BLaER1 treated with 17β-estradiol and CSF1 and Interleukin-3, amounts not matched to agents 10 nM and 100 nM (cell line): ENCODE results near the gene SPANXC.
"Not testable (repeated sequence)": the region's sequence is repeated elsewhere in the genome, so short reads cannot be mapped to it uniquely, and the experiment has no call there.

Experiments
- H3K27ac ChIP-seq, 11 experiments: shearing (Covaris generic); formaldehyde crosslinking; 2 replicates each; pipeline ENCODE4 v1.8.1; 2022
- H3K27me3 ChIP-seq, 11 experiments: shearing (Covaris generic); formaldehyde crosslinking; 2 replicates each; pipeline ENCODE4 v1.8.1; 2022
- H3K36me3 ChIP-seq, 11 experiments: shearing (Covaris generic); formaldehyde crosslinking; 2 replicates each; pipeline ENCODE4 v1.8.1; 2022
- H3K4me1 ChIP-seq, 10 experiments: shearing (Covaris generic); formaldehyde crosslinking; 2 replicates each; pipeline ENCODE4 v1.8.1; 2022
- H3K4me2 ChIP-seq, 11 experiments: shearing (Covaris generic); formaldehyde crosslinking; 2 replicates each; pipeline ENCODE4 v1.8.1; 2022
- H3K4me3 ChIP-seq, 10 experiments: shearing (Covaris generic); formaldehyde crosslinking; 2 replicates each; pipeline ENCODE4 v1.8.1; 2022
- H3K9ac ChIP-seq, 11 experiments: shearing (Covaris generic); formaldehyde crosslinking; 2 replicates each; pipeline ENCODE4 v1.8.1; 2022
- H3K9me3 ChIP-seq, 11 experiments: shearing (Covaris generic); formaldehyde crosslinking; replicated peaks in 1 of 11; 2 replicates each; pipeline ENCODE4 v1.8.1; 2022
- H4K20me1 ChIP-seq, 11 experiments: shearing (Covaris generic); formaldehyde crosslinking; 2 replicates each; pipeline ENCODE4 v1.8.1; 2022
- Cebpa-rat ChIP-seq, 11 experiments: shearing (Covaris generic); IDR thresholded peaks; 2 replicates each; pipeline ENCODE4 v1.8.1; 2022

The SPANXC gene

GRCh38 chrX:141242417-141242816, at the start of gene SPANXC:
SPANXC (minus strand) TSS chrX:141242517; CDS start chrX:141242457, 60 bp downstream.
- H3K4me2 ChIP-seq, H3K9ac ChIP-seq, H3K36me3 ChIP-seq, H3K4me1 ChIP-seq, H4K20me1 ChIP-seq, H3K4me3 ChIP-seq, H3K27ac ChIP-seq: not testable (repeated sequence)
- Histone ChIP-seq H3K27me3 (peaks cover 0 to 31% (median 16%) of the 10 kb centered on the region in 11 experiments; a peak in 17 of 22 replicates), H3K9me3 (peaks cover under 1 to 11% (median 6%) of the 10 kb centered on the region in 11 experiments; a peak in 15 of 22 replicates)

- Histone ChIP-seq H3K9ac (no peak overlapping the region), H3K9me3 (no peaks in the 10 kb centered on the region), H3K4me2 (no peak overlapping the region), H3K27ac (no peak overlapping the region), H4K20me1 (peaks cover 0 to 6% (median 0%) of the 10 kb centered on the region in 11 experiments; a peak in 5 of 22 replicates), H3K27me3 (peaks cover 68 to 95% (median 90%) of the 10 kb centered on the region in 11 experiments), H3K4me1 (no peaks in the 10 kb centered on the region), H3K36me3 (no peaks in the 10 kb centered on the region), H3K4me3 (no peak overlapping the region)
- no peak for TF ChIP-seq Cebpa-rat (IDR thresholded peaks at IDR 0.05)
These were observed 37.2 kb upstream of the SPANXC start for GRCh38 chrX:141279476-141279875.

- Histone ChIP-seq H3K9ac (no peak overlapping the region), H3K4me1 (no peaks in the 10 kb centered on the region), H3K4me2 (no peak overlapping the region), H3K4me3 (no peak overlapping the region), H3K27me3 (peaks cover 78 to 100% (median 97%) of the 10 kb centered on the region in 11 experiments), H3K9me3 (no peaks in the 10 kb centered on the region; a peak in 1 of 22 replicates), H3K27ac (no peak overlapping the region), H4K20me1 (peaks cover 0 to 6% (median 0%) of the 10 kb centered on the region in 11 experiments; a peak in 5 of 22 replicates), H3K36me3 (no peaks in the 10 kb centered on the region)
- TF ChIP-seq Cebpa-rat (IDR thresholded peaks at IDR 0.05), result no peak
These were observed 36.0 kb upstream of the SPANXC start for GRCh38 chrX:141278306-141278705.

- TF ChIP-seq Cebpa-rat (IDR thresholded peaks at IDR 0.05), result no peak
These were observed 15.8 kb upstream of the SPANXC start for GRCh38 chrX:141258080-141258479.

GRCh38 chrX:141221611-141222010, 20.7 kb downstream of the SPANXC start:
- Histone ChIP-seq H3K9ac (no peak overlapping the region), H3K36me3 (no peaks in the 10 kb centered on the region), H3K27ac (no peak overlapping the region), H3K4me3 (no peak overlapping the region), H3K9me3 (0 out of 22 replicates have a peak, but pooled peaks cover 0 to 7% (median 0%) of the 10 kb centered on the region in 11 experiments), H3K4me2 (no peak overlapping the region), H3K4me1 (no peaks in the 10 kb centered on the region), H4K20me1 (no peaks in the 10 kb centered on the region; a peak in 1 of 22 replicates), H3K27me3 (peaks cover 7 to 53% (median 38%) of the 10 kb centered on the region in 11 experiments; a peak in 21 of 22 replicates)
- no peak for TF ChIP-seq Cebpa-rat (IDR thresholded peaks at IDR 0.05)

More at GRCh38 chrX:141258080-141258479, 15.8 kb upstream of the SPANXC start:
- Histone ChIP-seq H3K4me2 (no peak overlapping the region), H3K36me3 (no peaks in the 10 kb centered on the region), H3K27ac (no peak overlapping the region), H3K4me1 (no peaks in the 10 kb centered on the region), H4K20me1 (no peaks in the 10 kb centered on the region), H3K4me3 (no peak overlapping the region), H3K9me3 (no peaks in the 10 kb centered on the region; a peak in 1 of 22 replicates), H3K27me3 (peaks cover 56 to 88% (median 82%) of the 10 kb centered on the region in 11 experiments), H3K9ac (no peak overlapping the region)

GRCh38 chrX:141220342-141221008, 21.8 kb downstream of the SPANXC start:
- 0 out of 22 replicates have a peak overlapping the region, but pooled peaks of 1 of the 11 experiments have one; percentile 1 for H3K4me2 ChIP-seq
- H3K27ac ChIP-seq, result no peak overlapping the region
- no peak for TF ChIP-seq Cebpa-rat (IDR thresholded peaks at IDR 0.05)
- no peaks in the 10 kb centered on the region for H3K4me1 ChIP-seq
- 0 out of 22 replicates have a peak, but pooled peaks cover 0 to 7% (median 0%) of the 10 kb centered on the region in 11 experiments for H3K9me3 ChIP-seq
- H3K4me3 ChIP-seq, result no peak overlapping the region
- H4K20me1 ChIP-seq, result no peaks in the 10 kb centered on the region; a peak in 1 of 22 replicates
- H3K36me3 ChIP-seq, result no peaks in the 10 kb centered on the region
- H3K27me3 ChIP-seq, result peaks cover 18 to 63% (median 49%) of the 10 kb centered on the region in 11 experiments; a peak in 21 of 22 replicates
- no peak overlapping the region for H3K9ac ChIP-seq

- Histone ChIP-seq H3K4me2 (no peak overlapping the region), H3K4me3 (no peak overlapping the region), H3K9ac (no peak overlapping the region), H3K4me1 (no peaks in the 10 kb centered on the region), H3K9me3 (peaks cover 0 to 8% (median 3%) of the 10 kb centered on the region in 11 experiments; a peak in 4 of 22 replicates), H3K36me3 (no peaks in the 10 kb centered on the region), H3K27ac (no peak overlapping the region), H4K20me1 (no peaks in the 10 kb centered on the region), H3K27me3 (peaks cover 41 to 87% (median 81%) of the 10 kb centered on the region in 11 experiments; a peak in 21 of 22 replicates)
- TF ChIP-seq Cebpa-rat (IDR thresholded peaks at IDR 0.05), result no peak
These were observed 28.1 kb downstream of the SPANXC start for GRCh38 chrX:141214196-141214595.

- Histone ChIP-seq H3K9ac (no peak overlapping the region), H3K36me3 (no peaks in the 10 kb centered on the region), H3K9me3 (peaks cover 0 to 4% (median 0%) of the 10 kb centered on the region in 11 experiments; a peak in 2 of 22 replicates), H3K4me2 (no peak overlapping the region), H3K27ac (no peak overlapping the region), H4K20me1 (no peaks in the 10 kb centered on the region), H3K27me3 (peaks cover 57 to 99% (median 98%) of the 10 kb centered on the region in 11 experiments), H3K4me1 (no peaks in the 10 kb centered on the region), H3K4me3 (no peak overlapping the region)
- no peak for TF ChIP-seq Cebpa-rat (IDR thresholded peaks at IDR 0.05)
These were observed 40.4 kb downstream of the SPANXC start for GRCh38 chrX:141201962-141202361.
